ENCODE measurements around the gene ARHGEF7. TPM values are rescaled to one million over a fixed set of nuclear protein-coding genes. Genes with fewer than 3 reads are reported as not detected.

ARHGEF7 gene
- total RNA-seq, 4 donors from 2014 or later: 64.2 to 127 (median 88.2) TPM

- no peak overlapping the region for H3K27ac ChIP-seq
- no peaks in the 10 kb centered on the region for H3K4me1 ChIP-seq
- H3K9me3 ChIP-seq: no peaks in the 10 kb centered on the region
- H3K36me3 ChIP-seq: peaks cover 12 to 16% of the 10 kb centered on the region in 2 donors
- no peaks in the 10 kb centered on the region for H3K27me3 ChIP-seq
- no peak for DNase-seq
- WGBS, 2 donors: 98 to 100% methylated on average over 3 of the region's 3 CpGs
- TF ChIP-seq POLR2A (IDR thresholded peaks at IDR 0.05): no peak
- TF ChIP-seq, protein P1, sequence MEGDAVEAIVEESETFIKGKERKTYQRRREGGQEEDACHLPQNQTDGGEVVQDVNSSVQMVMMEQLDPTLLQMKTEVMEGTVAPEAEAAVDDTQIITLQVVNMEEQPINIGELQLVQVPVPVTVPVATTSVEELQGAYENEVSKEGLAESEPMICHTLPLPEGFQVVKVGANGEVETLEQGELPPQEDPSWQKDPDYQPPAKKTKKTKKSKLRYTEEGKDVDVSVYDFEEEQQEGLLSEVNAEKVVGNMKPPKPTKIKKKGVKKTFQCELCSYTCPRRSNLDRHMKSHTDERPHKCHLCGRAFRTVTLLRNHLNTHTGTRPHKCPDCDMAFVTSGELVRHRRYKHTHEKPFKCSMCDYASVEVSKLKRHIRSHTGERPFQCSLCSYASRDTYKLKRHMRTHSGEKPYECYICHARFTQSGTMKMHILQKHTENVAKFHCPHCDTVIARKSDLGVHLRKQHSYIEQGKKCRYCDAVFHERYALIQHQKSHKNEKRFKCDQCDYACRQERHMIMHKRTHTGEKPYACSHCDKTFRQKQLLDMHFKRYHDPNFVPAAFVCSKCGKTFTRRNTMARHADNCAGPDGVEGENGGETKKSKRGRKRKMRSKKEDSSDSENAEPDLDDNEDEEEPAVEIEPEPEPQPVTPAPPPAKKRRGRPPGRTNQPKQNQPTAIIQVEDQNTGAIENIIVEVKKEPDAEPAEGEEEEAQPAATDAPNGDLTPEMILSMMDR (IDR thresholded peaks at IDR 0.05): no peak
- intact Hi-C loops (cut with DNase I): no loop called here
- H3K4me3 ChIP-seq (replicated peaks in 1 of 3): no peak overlapping the region
These were observed 148.5 kb downstream of the ARHGEF7 start for GRCh38 chr13:111263566-111263965.

GRCh38 chr13:111265006-111265700 is 150.0 kb downstream of the ARHGEF7 start:
- intact Hi-C loops (cut with DNase I): no loop called here
- H3K36me3 ChIP-seq: peaks cover 12% of the 10 kb centered on the region in 2 donors
- H3K4me1 ChIP-seq: peaks cover 0 to 4% of the 10 kb centered on the region in 2 donors
- no peak overlapping the region for H3K27ac ChIP-seq
- TF ChIP-seq POLR2A (IDR thresholded peaks at IDR 0.05): no peak
- TF ChIP-seq, protein P1 (IDR thresholded peaks at IDR 0.05): no peak
- no peak overlapping the region for H3K4me3 ChIP-seq (replicated peaks in 1 of 3)
- no peak for DNase-seq
- H3K9me3 ChIP-seq: no peaks in the 10 kb centered on the region
- H3K27me3 ChIP-seq: no peaks in the 10 kb centered on the region
- WGBS, 2 donors: 94% methylated on average over 14 of the region's 14 CpGs

DNA sequence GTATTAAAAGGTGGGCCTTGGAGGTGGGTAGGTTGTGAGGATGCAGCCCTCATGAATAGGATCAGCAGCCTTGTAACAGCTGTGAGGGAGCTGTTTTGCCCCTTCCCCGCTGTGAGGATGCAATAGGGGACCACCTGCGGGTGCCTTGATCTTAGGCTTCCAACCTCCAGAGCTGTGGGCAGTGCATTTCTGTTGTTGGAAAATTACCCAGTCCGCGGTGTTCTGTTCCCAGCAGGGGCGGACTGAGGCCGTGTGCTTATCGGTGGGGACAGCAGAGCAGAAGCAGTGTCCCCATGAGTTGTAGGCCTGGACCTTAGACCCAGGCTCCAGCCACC is 150.6 kb downstream of the ARHGEF7 start:
- Histone ChIP-seq H3K27ac (no peak overlapping the region), H3K9me3 (no peaks in the 10 kb centered on the region), H3K36me3 (peaks cover 12% of the 10 kb centered on the region in 2 donors), H3K4me1 (peaks cover 0 to 4% of the 10 kb centered on the region in 2 donors), H3K4me3 (replicated peaks in 1 of 3) (no peak overlapping the region), H3K27me3 (no peaks in the 10 kb centered on the region)
- no peak for TF ChIP-seq POLR2A (IDR thresholded peaks at IDR 0.05)
- TF ChIP-seq, protein P1 (IDR thresholded peaks at IDR 0.05): no peak
- intact Hi-C loops (cut with DNase I): no loop called here
- no peak for DNase-seq
- 79 to 89% methylated on average over 7 of the region's 7 CpGs for WGBS, 2 donors

- intact Hi-C loops (cut with DNase I): no loop called here
- H3K27me3 ChIP-seq: no peaks in the 10 kb centered on the region
- H3K9me3 ChIP-seq: no peaks in the 10 kb centered on the region
- H3K27ac ChIP-seq: no peak overlapping the region
- no peak for DNase-seq
- H3K4me3 ChIP-seq (replicated peaks in 1 of 3): no peak overlapping the region
- WGBS, 2 donors: 90 to 92% methylated on average over 5 of the region's 5 CpGs
- no peak for TF ChIP-seq POLR2A (IDR thresholded peaks at IDR 0.05)
- TF ChIP-seq, protein P1 (IDR thresholded peaks at IDR 0.05): no peak
- H3K36me3 ChIP-seq: peaks cover 12 to 16% of the 10 kb centered on the region in 2 donors
- H3K4me1 ChIP-seq: peaks cover 0 to 4% of the 10 kb centered on the region in 2 donors
These were observed 152.1 kb downstream of the ARHGEF7 start for GRCh38 chr13:111267205-111267604.

- 64 to 74% methylated on average over 2 of the region's 2 CpGs for WGBS, 2 donors
- DNase-seq: no peak
These were observed 152.7 kb downstream of the ARHGEF7 start for GRCh38 chr13:111267784-111268183.

More at GRCh38 chr13:111267784-111268183, 152.7 kb downstream of the ARHGEF7 start:
- peaks cover 12 to 16% of the 10 kb centered on the region in 2 donors for H3K36me3 ChIP-seq
- no peaks in the 10 kb centered on the region for H3K27me3 ChIP-seq
- H3K9me3 ChIP-seq: no peaks in the 10 kb centered on the region
- peaks cover 0 to 4% of the 10 kb centered on the region in 2 donors for H3K4me1 ChIP-seq
- TF ChIP-seq, protein P1 (IDR thresholded peaks at IDR 0.05): no peak
- TF ChIP-seq POLR2A (IDR thresholded peaks at IDR 0.05): no peak
- no peak overlapping the region for H3K4me3 ChIP-seq (replicated peaks in 1 of 3)
- intact Hi-C loops (cut with DNase I): no loop called here
- no peak overlapping the region for H3K27ac ChIP-seq

Data from thyroid gland (tissue), 4 donors.